GM18502 (cell line): Measurements from ENCODE around the gene RFK.
"Not testable (repeated sequence)": the region's sequence is repeated elsewhere in the genome, so short reads cannot be mapped to it uniquely, and the experiment has no call there.

Experiments used
- ATAC-seq: cut with Tn5 transposase; IDR thresholded peaks from one replicate; pipeline ENCODE4 v1.9.1; 2021; ENCODE audit warnings: mild to moderate bottlenecking; ENCODE audit not compliant: unreplicated experiment, poor library complexity

The RFK gene

GRCh38 chr9:76394195-76394959, at the start of gene RFK:
Gene RFK, minus strand, starts transcription at chr9:76394426. Its CDS starts 255 bp downstream, at chr9:76394171.
- ATAC-seq, result peak; percentile 69

- no peak for ATAC-seq
These were observed 49.7 kb upstream of the RFK start for GRCh38 chr9:76443887-76444286.

GRCh38 chr9:76441551-76442322, 47.5 kb upstream of the RFK start:
- ATAC-seq, result peak; percentile 77

GRCh38 chr9:76438841-76439588, 44.8 kb upstream of the RFK start:
- ATAC-seq, result peak; percentile 67

GRCh38 chr9:76437017-76437699, 42.9 kb upstream of the RFK start:
- not testable (repeated sequence) for ATAC-seq

DNA sequence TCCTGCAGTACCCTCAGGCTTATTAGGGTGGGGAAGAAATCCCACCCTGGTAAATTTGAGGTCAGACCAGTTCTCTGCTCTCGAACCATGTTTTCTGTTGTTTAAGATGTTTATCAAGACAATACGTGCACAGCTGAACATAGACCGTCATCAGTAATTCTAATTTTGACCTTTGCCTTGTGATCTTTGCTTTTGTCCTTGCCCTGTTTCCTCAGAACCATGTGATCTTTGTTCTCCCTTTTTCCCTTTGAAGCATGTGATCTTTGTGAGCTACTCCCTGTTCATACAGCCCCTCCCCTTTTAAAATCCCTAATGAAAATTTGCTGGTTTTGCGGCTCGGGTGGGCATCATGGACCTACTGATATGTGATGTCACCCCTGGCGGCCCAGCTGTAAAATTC, 40.7 kb upstream of the RFK start:
- ATAC-seq, result not testable (repeated sequence)

DNA sequence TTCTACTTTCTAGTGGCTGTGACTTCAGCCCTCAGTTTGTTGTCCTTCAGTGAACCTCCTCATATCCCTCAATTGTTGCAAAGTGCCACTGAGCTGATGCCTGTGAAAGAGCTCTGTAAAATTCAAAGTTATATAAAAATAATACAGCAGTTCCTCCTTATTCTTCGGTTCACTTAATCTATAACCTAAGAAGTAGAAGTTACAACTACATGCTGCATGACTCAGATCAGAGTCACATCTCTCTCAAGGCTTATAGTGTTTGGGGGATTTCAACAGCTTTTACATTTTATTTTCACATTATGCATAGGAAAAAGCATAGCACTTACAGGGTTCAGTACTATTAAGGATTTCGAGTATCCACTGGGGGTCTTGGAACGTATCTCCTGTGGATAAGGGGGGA, 39.6 kb upstream of the RFK start:
- ATAC-seq, result no peak

GRCh38 chr9:76433406-76433805, 39.2 kb upstream of the RFK start:
- no peak for ATAC-seq

- ATAC-seq, result no peak
These were observed 37.4 kb upstream of the RFK start for GRCh38 chr9:76431601-76432000.

- no peak for ATAC-seq
These were observed 32.7 kb upstream of the RFK start for GRCh38 chr9:76426807-76427419.

DNA sequence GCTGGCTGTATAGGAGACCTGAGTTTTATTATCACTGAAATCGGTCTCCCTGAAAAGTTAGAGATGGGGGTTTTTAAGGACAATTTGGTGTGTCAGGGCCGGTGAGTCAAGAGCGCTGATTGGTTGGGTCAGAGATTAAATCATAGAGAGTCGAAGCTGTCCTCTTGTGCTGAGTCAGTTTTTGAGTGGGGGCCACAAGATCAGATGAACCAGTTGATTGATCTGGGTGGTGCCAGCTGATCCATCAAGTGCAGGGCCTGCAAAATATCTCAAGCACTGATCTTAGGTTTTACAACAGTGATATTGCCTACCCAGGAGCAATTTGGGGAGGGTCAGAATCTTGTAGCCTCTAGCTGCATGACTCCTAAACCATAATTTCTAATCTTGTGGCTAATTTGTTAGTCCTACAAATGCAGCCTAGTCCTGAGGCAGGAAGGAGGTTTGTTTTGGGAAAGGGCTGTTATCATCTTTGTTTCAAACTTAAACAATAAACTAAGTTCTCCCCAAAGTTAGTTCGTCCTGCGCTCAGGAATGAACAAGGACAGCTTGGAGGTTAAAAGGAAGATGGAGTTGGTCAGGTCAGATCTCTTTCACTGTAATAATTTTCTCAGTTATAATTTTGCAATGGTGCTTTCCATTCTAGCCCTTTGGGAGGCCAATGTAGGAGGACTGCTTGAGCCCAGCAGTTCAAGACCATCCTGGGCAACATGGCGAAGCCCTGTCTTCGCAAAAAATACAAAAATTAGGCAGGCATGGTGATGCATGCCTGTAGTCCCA, 31.6 kb upstream of the RFK start:
- no peak for ATAC-seq

- no peak for ATAC-seq
These were observed 30.3 kb upstream of the RFK start for GRCh38 chr9:76424491-76424890.

- no peak for ATAC-seq
These were observed 29.3 kb upstream of the RFK start for GRCh38 chr9:76423216-76424177.

DNA sequence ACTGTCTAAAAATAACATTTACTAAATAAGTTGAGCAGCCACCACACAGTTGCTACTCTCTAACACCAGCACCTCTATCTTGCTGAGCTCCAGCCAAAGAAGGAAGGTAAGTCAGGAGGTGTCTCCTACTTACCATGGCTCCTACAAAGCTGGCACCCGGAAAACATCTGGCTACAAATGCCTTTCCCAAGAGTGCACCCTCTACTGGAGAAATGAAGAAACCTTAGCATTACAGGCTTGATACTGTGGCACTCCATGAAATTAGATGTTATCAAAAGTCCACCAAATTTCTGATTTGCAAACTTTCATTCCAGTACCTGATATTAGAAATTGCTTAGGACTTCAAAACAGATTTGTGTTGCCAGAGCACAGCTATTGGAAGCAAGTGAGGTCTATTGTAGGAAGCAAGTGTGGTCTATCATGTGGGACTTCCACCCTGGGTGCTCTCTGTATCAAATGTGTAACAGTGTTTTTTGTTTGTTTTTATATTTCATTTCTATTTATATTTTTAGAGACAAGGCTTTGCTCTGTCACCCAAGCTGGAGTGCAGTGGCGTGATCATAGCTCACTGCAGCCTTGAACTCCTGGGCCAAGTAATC, 25.7 kb upstream of the RFK start:
- no peak for ATAC-seq

DNA sequence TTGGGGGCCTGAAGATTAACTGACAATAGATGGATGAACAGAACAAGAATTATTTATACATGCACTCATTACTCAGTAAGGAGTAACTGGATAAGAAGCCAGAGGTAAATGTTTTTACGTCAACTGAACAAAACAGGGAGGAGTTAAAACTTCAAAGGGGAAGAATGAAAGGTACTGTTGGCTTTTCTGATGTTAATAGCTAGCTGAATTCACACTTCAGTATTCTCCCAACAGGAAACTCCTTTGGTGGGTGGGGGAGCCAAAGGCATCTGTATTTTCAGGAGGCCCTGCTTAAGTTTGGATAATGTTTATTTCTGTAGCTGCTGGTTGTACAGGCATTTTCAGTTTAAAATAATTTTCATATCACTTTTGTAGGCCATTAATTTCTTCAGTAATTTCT, 23.2 kb upstream of the RFK start:
- no peak for ATAC-seq

DNA sequence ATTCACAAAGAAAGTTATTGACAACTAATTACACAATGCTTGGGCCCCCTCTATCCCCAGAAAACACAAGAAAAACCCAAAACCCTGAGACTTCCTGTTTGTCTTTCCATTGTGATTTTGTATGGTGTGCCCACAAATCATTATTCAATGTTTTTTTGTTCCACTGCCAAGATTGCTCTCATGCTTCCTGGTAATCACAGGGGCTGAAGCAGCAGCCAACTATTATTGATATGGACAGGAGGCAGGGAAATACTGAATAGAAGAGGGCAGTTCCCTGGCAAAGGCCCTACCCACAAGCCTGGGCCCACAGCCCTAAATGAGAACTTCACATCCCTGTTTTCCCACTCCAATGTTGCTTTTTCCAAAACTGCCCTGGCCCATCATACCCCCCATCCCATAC, 21.5 kb upstream of the RFK start:
- no peak for ATAC-seq

- ATAC-seq, result no peak
These were observed 20.9 kb upstream of the RFK start for GRCh38 chr9:76415154-76415553.

- peak; percentile 91 for ATAC-seq
These were observed 20.4 kb upstream of the RFK start for GRCh38 chr9:76414661-76415060.
